Cerebellar nuclear complex (tissue), 1 donor: ENCODE measurements around the gene TMEFF1.

Experiments used
- DNase-seq, 2 experiments: peaks; one replicate each; lab custom pipeline; 2025; lab: John Stamatoyannopoulos, UW

The TMEFF1 gene

GRCh38 chr9:100577776-100578448 lies 105.0 kb downstream of the TMEFF1 start, which contains the start of gene CAVIN4:
Gene CAVIN4 (plus strand): TSS chr9:100578079. CDS start chr9:100578144, 65 bp downstream.
- DNase-seq, result no peak

- no peak for DNase-seq
Measured at GRCh38 chr9:100578610-100579009, 105.7 kb downstream of the TMEFF1 start.

- no peak for DNase-seq
Measured at GRCh38 chr9:100579665-100580064, 106.7 kb downstream of the TMEFF1 start.

GRCh38 chr9:100580257-100580656 lies 107.3 kb downstream of the TMEFF1 start:
- DNase-seq, result no peak

GRCh38 chr9:100581081-100581480 lies 108.1 kb downstream of the TMEFF1 start:
- DNase-seq, result no peak

GRCh38 chr9:100581661-100582060 lies 108.7 kb downstream of the TMEFF1 start:
- DNase-seq, result no peak

- DNase-seq, result no peak
Measured at GRCh38 chr9:100583014-100583802, 110.3 kb downstream of the TMEFF1 start.

GRCh38 chr9:100584951-100585350 lies 112.0 kb downstream of the TMEFF1 start:
- DNase-seq, result no peak

- DNase-seq, result no peak
Measured at GRCh38 chr9:100586093-100586492, 113.1 kb downstream of the TMEFF1 start.

GRCh38 chr9:100587375-100587774 lies 114.4 kb downstream of the TMEFF1 start:
- DNase-seq, result no peak

GRCh38 chr9:100589582-100589981 lies 116.6 kb downstream of the TMEFF1 start:
- no peak for DNase-seq

GRCh38 chr9:100590481-100590880 lies 117.5 kb downstream of the TMEFF1 start:
- no peak for DNase-seq

GRCh38 chr9:100591139-100591538 lies 118.2 kb downstream of the TMEFF1 start:
- DNase-seq, result no peak

- no peak for DNase-seq
Measured at GRCh38 chr9:100591639-100592412, 118.9 kb downstream of the TMEFF1 start.

GRCh38 chr9:100595391-100596199 lies 122.6 kb downstream of the TMEFF1 start:
- DNase-seq, result peak in 1 of 2 experiments; percentile 70

GRCh38 chr9:100597236-100597635 lies 124.3 kb downstream of the TMEFF1 start:
- DNase-seq, result no peak

GRCh38 chr9:100598641-100599145 lies 125.7 kb downstream of the TMEFF1 start:
- DNase-seq, result peak in 1 of 2 experiments; percentile 47

GRCh38 chr9:100600521-100601079 lies 127.7 kb downstream of the TMEFF1 start:
- no peak for DNase-seq

GRCh38 chr9:100601216-100601615 lies 128.3 kb downstream of the TMEFF1 start:
- DNase-seq, result no peak

GRCh38 chr9:100602342-100602801 lies 129.4 kb downstream of the TMEFF1 start:
- no peak for DNase-seq

- DNase-seq, result no peak
Measured at GRCh38 chr9:100605405-100605804, 132.5 kb downstream of the TMEFF1 start.
